Epithelial cell of proximal tubule (primary cell): ENCODE results near the gene TMEM163. TPM values are rescaled to one million over a fixed set of nuclear protein-coding genes. Genes with fewer than 3 reads are reported as not detected.

Experiments
- DNase-seq: peaks from one replicate; pipeline ENCODE4 v3.0.0-alpha.2; 2011; ENCODE audit warnings: low read depth
- H3K4me3 ChIP-seq: 2 replicates; pipeline ENCODE4 v1.5.1; 2011; ENCODE audit warnings: low read depth, mild to moderate bottlenecking, low read length
- total RNA-seq: library from RNA; depleted of rRNA; stranded (reverse); fragments of >200 nt; gene quantifications from 2 replicates; pipeline ENCODE4 v1.2.3, GENCODE V29; 2015
- TF ChIP-seq, protein P1 (sequence below): conservative IDR thresholded peaks from 2 replicates; pipeline ENCODE4 v1.5.1; 2012; ENCODE audit warnings: low read depth, mild to moderate bottlenecking, low read length

Gene TMEM163
- total RNA-seq, 1 donor from 2014 or later = 0.40 TPM

DNA sequence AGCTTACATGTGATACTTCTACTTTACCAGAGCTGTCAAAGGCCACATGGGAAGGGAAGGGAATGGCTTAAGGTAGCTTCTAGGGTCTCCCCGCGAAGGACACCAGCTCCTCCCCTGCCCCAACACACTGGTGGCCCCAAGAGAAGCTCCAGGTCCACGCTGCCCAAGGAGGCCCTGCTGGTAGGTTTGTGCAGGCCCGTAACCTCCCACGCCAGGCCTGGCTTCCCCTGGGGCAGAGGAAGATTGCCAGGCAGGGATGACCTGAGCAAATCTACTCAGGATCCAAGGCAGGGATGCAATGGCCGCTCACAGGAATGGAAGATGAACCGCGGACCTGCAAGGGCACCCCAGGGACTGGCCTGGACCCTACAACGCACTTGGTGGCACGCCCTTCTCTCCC lies 259.9 kb downstream of the TMEM163 start:
- DNase-seq = no peak
- TF ChIP-seq, protein P1, sequence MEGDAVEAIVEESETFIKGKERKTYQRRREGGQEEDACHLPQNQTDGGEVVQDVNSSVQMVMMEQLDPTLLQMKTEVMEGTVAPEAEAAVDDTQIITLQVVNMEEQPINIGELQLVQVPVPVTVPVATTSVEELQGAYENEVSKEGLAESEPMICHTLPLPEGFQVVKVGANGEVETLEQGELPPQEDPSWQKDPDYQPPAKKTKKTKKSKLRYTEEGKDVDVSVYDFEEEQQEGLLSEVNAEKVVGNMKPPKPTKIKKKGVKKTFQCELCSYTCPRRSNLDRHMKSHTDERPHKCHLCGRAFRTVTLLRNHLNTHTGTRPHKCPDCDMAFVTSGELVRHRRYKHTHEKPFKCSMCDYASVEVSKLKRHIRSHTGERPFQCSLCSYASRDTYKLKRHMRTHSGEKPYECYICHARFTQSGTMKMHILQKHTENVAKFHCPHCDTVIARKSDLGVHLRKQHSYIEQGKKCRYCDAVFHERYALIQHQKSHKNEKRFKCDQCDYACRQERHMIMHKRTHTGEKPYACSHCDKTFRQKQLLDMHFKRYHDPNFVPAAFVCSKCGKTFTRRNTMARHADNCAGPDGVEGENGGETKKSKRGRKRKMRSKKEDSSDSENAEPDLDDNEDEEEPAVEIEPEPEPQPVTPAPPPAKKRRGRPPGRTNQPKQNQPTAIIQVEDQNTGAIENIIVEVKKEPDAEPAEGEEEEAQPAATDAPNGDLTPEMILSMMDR = no peak
- H3K4me3 ChIP-seq = no peak overlapping the region

DNA sequence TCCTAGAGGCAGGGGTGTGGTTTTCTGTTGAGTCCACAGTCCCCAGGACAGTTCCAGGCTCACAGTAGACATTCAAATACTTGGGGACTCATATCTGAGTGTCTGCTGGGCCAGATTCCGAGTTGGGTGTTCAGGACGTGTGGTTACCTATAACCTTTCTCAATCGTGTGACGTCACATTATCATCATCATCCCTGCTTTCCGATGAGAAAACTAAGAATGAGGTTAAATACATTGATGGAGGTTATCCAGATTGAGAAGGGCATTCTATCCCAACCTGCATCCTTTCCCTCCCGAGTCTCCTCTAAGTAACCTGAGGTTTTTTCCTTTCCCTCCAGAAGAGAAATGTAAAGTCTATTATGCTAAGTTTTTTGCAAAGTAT lies 260.3 kb downstream of the TMEM163 start:
- TF ChIP-seq, protein P1 = no peak
- DNase-seq = no peak
- no peak overlapping the region for H3K4me3 ChIP-seq

DNA sequence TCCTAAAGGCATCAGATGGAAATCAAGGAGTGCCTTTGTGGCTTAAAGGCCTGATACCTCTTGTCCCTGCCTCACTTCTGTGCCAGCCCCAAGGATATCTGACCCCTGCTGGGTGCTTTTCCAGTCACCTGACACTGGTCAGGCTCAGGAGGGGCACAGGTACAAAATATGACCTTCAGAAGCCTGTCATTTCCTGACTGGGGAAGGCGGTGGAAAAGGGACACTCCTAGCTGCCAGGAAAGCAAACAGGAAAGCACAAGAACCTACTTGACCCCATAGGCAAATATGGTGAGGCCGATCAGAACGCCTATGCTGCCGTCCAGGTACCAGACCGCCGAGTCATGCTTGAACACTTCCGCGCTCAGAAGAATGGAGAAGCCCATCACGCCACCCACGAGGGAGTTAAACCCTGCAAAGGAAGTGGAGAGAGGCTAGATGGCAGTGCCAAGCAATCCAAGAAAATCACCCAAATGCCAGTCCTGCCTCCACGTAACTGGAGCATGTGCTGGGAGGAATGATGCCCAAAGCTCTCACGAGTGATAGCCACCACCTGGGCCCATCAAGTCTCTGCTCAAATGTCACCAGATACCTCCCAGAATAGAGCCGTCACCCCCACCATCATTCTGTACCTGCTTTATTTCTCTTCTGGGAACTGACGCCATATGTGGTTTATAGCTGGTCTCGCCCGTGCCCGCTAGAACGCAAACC lies 260.9 kb downstream of the TMEM163 start:
- TF ChIP-seq, protein P1 = no peak
- DNase-seq = no peak
- H3K4me3 ChIP-seq = no peak overlapping the region

DNA sequence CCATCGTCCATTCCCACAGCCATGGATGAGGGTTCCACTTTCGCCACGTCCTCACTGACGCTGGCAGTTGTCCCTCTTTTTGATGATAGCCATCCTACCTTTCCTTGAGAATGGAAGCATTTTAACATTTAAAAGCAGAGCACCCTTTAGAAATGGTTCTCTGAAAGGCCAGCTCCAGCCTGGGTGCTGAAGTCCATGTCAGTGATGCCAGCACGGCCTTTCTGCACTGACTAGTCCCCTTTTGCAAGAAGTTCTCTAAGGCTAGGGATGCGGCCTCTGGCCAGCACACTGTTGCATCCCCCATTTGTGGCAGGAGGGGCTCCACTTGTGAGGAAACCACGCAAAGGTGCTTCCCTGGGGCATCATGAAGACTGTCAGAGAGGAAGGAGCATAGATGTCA lies 261.4 kb downstream of the TMEM163 start:
- TF ChIP-seq, protein P1 = no peak
- DNase-seq = no peak
- no peak overlapping the region for H3K4me3 ChIP-seq

DNA sequence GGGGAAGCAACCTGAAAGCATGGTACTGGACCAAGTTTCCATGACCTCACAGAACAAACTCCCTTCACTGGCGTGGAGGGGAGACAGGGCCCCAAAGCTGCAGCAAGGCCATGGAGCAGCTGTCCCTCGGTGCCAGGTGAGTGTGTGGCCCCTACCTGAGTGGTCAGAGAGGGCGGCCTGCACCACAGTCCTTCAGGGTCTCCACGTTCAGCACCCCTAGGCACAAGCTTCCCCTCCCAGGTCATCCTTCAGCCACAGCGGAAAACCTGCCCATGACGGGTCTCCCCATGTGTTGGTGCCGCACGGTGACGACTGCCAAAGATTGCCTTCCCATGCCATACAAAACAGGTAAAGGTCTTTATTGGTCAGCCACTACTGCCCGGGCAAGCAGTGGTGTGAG lies 263.4 kb downstream of the TMEM163 start:
- no peak overlapping the region for H3K4me3 ChIP-seq
- TF ChIP-seq, protein P1 = no peak
- DNase-seq = no peak

DNA sequence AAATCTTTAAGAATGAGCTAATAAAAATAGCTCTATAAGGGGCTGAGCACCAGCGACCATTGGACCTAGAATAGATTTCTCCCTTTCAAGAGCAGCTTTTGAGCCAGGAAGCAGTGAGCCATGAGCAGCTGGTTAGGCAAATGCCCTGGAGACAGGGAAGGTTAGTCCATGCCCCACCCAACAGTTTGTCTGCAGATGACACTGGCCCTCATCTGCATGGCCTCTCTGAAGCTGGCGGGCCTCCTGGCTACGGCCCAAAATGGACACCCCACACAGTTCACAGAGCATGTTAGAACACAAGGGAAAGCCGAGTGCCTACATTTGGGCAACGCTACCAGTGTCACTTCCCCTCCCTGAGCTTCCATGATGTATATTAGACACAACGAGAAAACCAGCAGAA lies 263.9 kb downstream of the TMEM163 start:
- no peak for DNase-seq
- TF ChIP-seq, protein P1 = no peak
- no peak overlapping the region for H3K4me3 ChIP-seq

DNA sequence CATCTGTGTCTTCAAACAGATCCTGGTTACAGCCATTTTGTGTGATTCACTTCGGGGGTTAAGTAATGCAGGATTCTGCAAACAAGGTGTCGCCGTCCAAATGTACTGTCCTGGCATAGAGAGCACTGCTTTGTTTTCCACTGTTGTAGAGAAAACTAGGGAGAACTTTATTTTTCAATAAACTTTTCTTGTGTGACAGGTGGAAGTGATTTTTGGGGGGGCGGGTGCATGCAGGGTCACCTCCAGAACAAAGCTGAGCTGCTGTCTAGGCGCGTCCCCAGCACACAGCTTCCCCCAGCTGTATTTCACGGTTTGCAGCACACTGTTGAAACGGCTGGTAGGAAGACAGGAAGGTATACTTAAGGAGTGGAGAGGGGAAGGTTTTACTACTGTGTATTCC lies 264.4 kb downstream of the TMEM163 start:
- TF ChIP-seq, protein P1 = no peak
- no peak overlapping the region for H3K4me3 ChIP-seq
- DNase-seq = no peak
